Measurements from ENCODE around the gene TFDP2. TPM values are rescaled to one million over a fixed set of nuclear protein-coding genes. Genes with fewer than 3 reads are reported as not detected.

The TFDP2 gene
- total RNA-seq, 2 donors from 2014 or later = 62.7 to 76.4 TPM

GRCh38 chr3:142072816-142073215 is 76.5 kb downstream of the TFDP2 start:
- Histone ChIP-seq H3K9ac (ENCODE audit: extremely low read depth, low read length, poor library complexity, severe bottlenecking) (no peak overlapping the region), H3K4me1 (ENCODE audit: control insufficient read depth, insufficient read depth, low read length) (no peaks in the 10 kb centered on the region), H3K9me3 (ENCODE audit: control insufficient read depth, low read length) (no peaks in the 10 kb centered on the region), H3K36me3 (ENCODE audit: control insufficient read depth, insufficient read depth, low read length) (no peaks in the 10 kb centered on the region), H3K4me3 (ENCODE audit: low read length) (no peak overlapping the region), H3K27me3 (ENCODE audit: control insufficient read depth, insufficient read depth, low read length, poor library complexity, severe bottlenecking) (no peaks in the 10 kb centered on the region), H3K27ac (ENCODE audit: low read depth, low read length) (no peak overlapping the region)
- DNase-seq = no peak
- Mint-ChIP-seq H3K9me3 (no peaks in the 10 kb centered on the region), H3K36me3 (ENCODE audit: low read depth) (peaks cover 1% of the 10 kb centered on the region), H3K27me3 (ENCODE audit: insufficient read depth) (no peaks in the 10 kb centered on the region), H3K4me1 (no peaks in the 10 kb centered on the region), H3K4me3 (no peak overlapping the region), H3K27ac (no peak overlapping the region)
- TF ChIP-seq, protein P1, sequence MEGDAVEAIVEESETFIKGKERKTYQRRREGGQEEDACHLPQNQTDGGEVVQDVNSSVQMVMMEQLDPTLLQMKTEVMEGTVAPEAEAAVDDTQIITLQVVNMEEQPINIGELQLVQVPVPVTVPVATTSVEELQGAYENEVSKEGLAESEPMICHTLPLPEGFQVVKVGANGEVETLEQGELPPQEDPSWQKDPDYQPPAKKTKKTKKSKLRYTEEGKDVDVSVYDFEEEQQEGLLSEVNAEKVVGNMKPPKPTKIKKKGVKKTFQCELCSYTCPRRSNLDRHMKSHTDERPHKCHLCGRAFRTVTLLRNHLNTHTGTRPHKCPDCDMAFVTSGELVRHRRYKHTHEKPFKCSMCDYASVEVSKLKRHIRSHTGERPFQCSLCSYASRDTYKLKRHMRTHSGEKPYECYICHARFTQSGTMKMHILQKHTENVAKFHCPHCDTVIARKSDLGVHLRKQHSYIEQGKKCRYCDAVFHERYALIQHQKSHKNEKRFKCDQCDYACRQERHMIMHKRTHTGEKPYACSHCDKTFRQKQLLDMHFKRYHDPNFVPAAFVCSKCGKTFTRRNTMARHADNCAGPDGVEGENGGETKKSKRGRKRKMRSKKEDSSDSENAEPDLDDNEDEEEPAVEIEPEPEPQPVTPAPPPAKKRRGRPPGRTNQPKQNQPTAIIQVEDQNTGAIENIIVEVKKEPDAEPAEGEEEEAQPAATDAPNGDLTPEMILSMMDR (conservative IDR thresholded peaks at IDR 0.05) = no peak
- WGBS, 2 experiments (ENCODE audit: insufficient coverage in 1 of 2, insufficient read length in 1 of 2) = 95 to 97% methylated on average over 3 of the region's 3 CpGs

DNA sequence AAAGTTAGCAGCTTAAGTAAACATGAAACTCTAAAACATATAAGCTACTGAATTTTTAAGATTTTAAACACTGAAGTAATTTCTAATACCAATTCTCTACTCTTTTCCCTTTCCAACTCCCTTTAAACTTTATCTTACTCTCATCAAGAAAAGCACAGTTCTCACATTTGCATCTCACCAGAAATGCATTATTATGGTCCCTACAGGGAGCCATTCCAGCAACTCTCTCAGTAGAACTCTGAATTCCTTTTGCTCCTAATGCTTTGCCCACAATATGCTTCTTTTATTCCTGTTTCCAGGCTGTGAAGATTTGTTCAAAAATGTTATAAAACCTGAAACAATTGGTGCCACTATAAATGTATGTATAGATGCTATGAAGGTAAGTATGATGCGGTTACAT is 83.4 kb downstream of the TFDP2 start:
- Histone ChIP-seq H3K27ac (ENCODE audit: low read depth, low read length) (no peak overlapping the region), H3K36me3 (ENCODE audit: control insufficient read depth, insufficient read depth, low read length) (no peaks in the 10 kb centered on the region), H3K4me3 (ENCODE audit: low read length) (no peak overlapping the region), H3K9me3 (ENCODE audit: control insufficient read depth, low read length) (no peaks in the 10 kb centered on the region), H3K4me1 (ENCODE audit: control insufficient read depth, insufficient read depth, low read length) (no peaks in the 10 kb centered on the region), H3K9ac (ENCODE audit: extremely low read depth, low read length, poor library complexity, severe bottlenecking) (no peak overlapping the region), H3K27me3 (ENCODE audit: control insufficient read depth, insufficient read depth, low read length, poor library complexity, severe bottlenecking) (no peaks in the 10 kb centered on the region)
- no CpG with 5 or more reads among the region's 1 CpG for WGBS, 2 experiments (ENCODE audit: insufficient coverage in 1 of 2, insufficient read length in 1 of 2)
- DNase-seq = no peak
- Mint-ChIP-seq H3K4me1 (peaks cover 5% of the 10 kb centered on the region), H3K4me3 (no peak overlapping the region), H3K27me3 (ENCODE audit: insufficient read depth) (no peaks in the 10 kb centered on the region), H3K27ac (no peak overlapping the region), H3K9me3 (no peaks in the 10 kb centered on the region), H3K36me3 (ENCODE audit: low read depth) (peaks cover 6% of the 10 kb centered on the region)
- TF ChIP-seq, protein P1 (conservative IDR thresholded peaks at IDR 0.05) = no peak

- peaks cover 5% of the 10 kb centered on the region for H3K4me1 Mint-ChIP-seq
- Histone ChIP-seq H3K9me3 (ENCODE audit: control insufficient read depth, low read length) (no peaks in the 10 kb centered on the region), H3K9ac (ENCODE audit: extremely low read depth, low read length, poor library complexity, severe bottlenecking) (no peak overlapping the region), H3K27ac (ENCODE audit: low read depth, low read length) (no peak overlapping the region), H3K36me3 (ENCODE audit: control insufficient read depth, insufficient read depth, low read length) (no peaks in the 10 kb centered on the region), H3K4me1 (ENCODE audit: control insufficient read depth, insufficient read depth, low read length) (no peaks in the 10 kb centered on the region), H3K27me3 (ENCODE audit: control insufficient read depth, insufficient read depth, low read length, poor library complexity, severe bottlenecking) (no peaks in the 10 kb centered on the region), H3K4me3 (ENCODE audit: low read length) (no peak overlapping the region)
- H3K9me3 Mint-ChIP-seq = no peaks in the 10 kb centered on the region
- no peak overlapping the region for H3K4me3 Mint-ChIP-seq
- TF ChIP-seq, protein P1 (conservative IDR thresholded peaks at IDR 0.05) = no peak
- no peak for DNase-seq
- 77 to 83% methylated on average over 6 to 7 of the region's 7 CpGs for WGBS, 2 experiments (ENCODE audit: insufficient coverage in 1 of 2, insufficient read length in 1 of 2)
- H3K27ac Mint-ChIP-seq = peak overlapping the region; percentile 75
- peaks cover 6% of the 10 kb centered on the region for H3K36me3 Mint-ChIP-seq (ENCODE audit: low read depth)
- H3K27me3 Mint-ChIP-seq (ENCODE audit: insufficient read depth) = no peaks in the 10 kb centered on the region
These were observed 84.0 kb downstream of the TFDP2 start for GRCh38 chr3:142065344-142065743.

Data from endodermal cell (in vitro differentiated cells).